Activated gamma-delta T cell treated with anti-CD3 and anti-CD28 coated beads, Interleukin-2, amount 50 U/mL, for 16 hours (primary cell): ENCODE results near the gene SKIC2.
"Not testable (repeated sequence)": the region's sequence is repeated elsewhere in the genome, so short reads cannot be mapped to it uniquely, and the experiment has no call there.

ENCODE experiments used
- DNase-seq: peaks from one replicate; pipeline ENCODE4 v3.0.0-alpha.2; 2020; ENCODE audit warnings: low read depth

The SKIC2 gene

GRCh38 chr6:31958741-31959739 lies at the start of gene SKIC2, which contains the start of gene NELFE:
Gene SKIC2 (plus strand): TSS chr6:31959175. CDS start chr6:31959193, 18 bp downstream.
Gene NELFE (minus strand): TSS chr6:31958971. CDS start chr6:31958446, 525 bp downstream.
- DNase-seq, result peak; percentile 96

- not testable (repeated sequence) for DNase-seq
These were observed 49.7 kb upstream of the SKIC2 start for GRCh38 chr6:31909298-31909697.

- no peak for DNase-seq
These were observed 47.0 kb upstream of the SKIC2 start for GRCh38 chr6:31911826-31912585.

DNA sequence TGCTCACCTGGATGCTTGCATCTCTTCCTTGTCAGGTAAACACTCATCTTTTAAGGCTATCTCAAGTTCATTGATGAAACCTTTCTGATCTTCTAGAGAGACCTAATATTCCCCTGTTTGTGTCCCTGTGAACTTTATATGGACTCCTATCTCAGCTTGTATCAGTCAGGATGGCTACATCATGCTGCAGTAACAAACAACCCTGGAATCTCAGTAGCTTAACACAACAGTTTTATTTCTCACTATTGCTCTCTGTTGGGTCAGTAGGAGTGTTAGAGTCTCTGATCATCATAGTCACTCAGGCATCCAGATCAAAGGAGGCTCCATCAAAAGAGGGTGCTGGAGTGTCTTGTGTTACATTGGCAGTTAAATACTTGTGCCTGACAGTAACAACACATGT lies 43.6 kb upstream of the SKIC2 start:
- DNase-seq, result no peak

DNA sequence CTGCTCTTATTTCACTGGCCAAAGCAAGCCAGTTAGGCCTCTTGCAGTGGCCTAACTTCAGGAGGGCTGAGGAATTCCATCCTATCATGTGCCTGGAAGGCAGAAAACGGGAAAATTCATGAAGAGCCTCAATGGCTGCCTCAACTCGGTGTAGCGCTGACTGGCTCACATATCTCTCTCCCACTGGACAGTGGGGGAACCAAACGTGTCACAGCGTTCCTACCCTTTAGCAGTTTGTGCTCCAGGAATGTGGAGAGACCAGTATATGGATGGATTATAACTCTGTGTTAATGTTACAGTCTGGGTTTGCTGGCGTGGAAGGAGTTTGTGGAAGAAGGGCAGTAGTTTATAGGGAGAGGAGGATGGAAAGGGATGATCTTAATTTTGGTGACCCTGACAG lies 43.2 kb upstream of the SKIC2 start:
- DNase-seq, result no peak

- DNase-seq, result no peak
These were observed 40.8 kb upstream of the SKIC2 start for GRCh38 chr6:31918069-31918720.

DNA sequence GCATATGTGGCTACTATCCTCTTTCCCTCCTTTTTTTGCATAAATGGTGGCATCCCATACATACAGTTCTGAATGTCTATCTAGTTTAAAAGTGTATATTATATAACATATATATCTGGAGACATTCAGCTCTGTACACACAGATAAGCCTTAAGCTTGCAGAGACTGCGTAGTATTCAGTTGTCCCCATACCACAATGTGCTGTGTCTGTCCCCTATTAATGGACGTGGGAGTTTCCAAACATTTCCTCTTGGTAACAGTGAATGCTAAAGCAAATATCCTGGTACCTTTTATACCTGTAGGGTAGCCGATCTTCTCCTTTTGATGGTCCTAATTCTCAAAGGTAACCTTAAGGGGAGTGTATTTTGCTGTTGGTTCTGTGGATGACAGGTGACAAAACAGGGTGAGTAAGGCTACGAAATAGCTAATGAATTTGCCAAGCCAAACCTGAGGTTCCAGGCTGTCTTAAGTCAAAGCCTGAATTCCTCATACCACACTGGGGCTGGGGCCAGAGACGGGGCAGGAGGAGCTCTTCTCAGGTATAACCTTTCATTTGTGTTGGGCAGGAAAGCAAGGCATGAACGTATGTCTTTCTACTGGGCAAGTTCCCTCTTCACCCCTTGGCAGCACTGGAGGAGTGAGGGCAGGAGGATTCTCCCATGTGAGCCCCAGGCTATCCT lies 39.2 kb upstream of the SKIC2 start:
- DNase-seq, result no peak

- DNase-seq, result no peak
These were observed 38.2 kb upstream of the SKIC2 start for GRCh38 chr6:31920811-31921210.

- DNase-seq, result no peak
These were observed 36.0 kb upstream of the SKIC2 start for GRCh38 chr6:31922942-31923341.

DNA sequence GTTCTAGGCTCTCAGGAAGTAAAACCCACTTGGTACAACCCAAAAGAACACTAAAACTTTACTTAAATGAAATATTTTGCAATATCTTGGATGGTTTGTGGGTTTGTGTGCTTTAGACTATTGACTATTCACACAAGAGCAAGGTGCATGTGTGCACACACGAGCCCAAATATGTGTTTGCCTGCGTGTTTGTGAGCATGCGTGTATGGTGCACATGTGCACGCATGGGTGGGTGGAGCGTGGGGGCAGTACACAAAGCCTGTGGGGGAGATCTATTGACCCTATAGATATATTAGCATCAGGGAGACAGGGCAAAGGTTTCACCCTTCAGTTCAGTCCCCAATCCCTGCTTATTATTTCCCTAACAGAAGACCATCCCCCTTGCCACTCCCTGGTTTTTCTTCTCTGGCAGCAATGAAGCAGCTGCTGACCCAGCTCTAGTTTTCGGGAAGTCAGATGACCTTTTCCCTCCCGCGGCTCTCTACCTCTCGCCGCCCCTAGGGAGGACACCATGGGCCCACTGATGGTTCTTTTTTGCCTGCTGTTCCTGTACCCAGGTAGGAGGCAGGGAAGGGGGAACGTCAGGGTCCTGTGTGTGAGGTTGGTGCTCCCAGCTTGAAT lies 31.6 kb upstream of the SKIC2 start, which contains the start of gene C2:
Gene C2, plus strand, starts transcription at position 476 of the 621 bp plus-strand sequence. Its CDS starts 36 bp downstream, at position 512.
- no peak for DNase-seq

GRCh38 chr6:31927863-31928671 lies 30.9 kb upstream of the SKIC2 start:
- DNase-seq, result no peak

DNA sequence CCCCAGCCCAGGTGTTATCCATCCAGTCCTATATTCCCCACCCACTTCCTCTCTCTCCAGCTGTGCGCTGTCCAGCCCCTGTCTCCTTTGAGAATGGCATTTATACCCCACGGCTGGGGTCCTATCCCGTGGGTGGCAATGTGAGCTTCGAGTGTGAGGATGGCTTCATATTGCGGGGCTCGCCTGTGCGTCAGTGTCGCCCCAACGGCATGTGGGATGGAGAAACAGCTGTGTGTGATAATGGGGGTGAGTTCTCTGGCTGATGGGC lies 30.4 kb upstream of the SKIC2 start:
- DNase-seq, result no peak

DNA sequence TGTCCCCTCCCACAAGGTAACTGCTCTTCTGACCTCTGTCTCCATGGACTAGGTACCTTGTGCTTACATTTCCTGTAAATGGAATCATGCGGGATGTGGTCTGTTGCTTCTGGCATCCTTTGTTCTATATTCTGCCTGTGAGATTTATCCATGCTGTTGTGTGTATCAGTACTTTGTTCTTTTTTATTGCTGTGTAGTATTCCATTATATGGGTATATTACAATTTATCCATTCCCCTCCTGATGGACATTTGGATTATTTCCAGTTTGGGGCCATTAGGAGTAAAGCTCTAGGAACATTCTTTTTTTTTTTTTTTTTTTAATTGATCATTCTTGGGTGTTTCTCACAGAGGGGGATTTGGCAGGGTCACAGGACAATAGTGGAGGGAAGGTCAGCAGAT lies 28.0 kb upstream of the SKIC2 start:
- no peak for DNase-seq

DNA sequence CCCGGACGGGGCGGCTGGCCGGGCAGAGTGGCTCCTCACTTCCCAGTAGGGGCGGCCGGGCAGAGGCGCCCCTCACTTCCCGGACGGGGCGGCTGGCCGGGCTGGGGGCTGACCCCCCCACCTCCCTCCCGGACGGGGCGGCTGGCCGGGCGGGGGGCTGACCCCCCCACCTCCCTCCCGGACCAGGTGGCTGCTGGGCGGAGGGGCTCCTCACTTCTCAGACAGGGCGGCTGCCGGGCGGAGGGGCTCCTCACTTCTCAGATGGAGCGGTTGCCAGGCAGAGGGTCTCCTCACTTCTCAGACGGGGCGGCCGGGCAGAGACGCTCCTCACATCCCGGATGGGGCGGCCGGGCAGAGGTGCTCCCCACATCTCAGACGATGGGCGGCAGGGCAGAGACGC lies 26.8 kb upstream of the SKIC2 start:
- DNase-seq, result not testable (repeated sequence)

DNA sequence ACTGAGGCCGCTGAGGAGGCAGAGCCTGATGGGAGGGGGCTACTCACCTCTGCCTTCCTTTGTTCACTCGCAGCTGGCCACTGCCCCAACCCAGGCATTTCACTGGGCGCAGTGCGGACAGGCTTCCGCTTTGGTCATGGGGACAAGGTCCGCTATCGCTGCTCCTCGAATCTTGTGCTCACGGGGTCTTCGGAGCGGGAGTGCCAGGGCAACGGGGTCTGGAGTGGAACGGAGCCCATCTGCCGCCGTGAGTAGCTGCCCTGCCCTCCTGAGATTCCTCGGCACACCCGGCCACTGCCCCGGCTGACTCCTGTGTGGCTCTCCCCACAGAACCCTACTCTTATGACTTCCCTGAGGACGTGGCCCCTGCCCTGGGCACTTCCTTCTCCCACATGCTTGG lies 25.4 kb upstream of the SKIC2 start:
- no peak for DNase-seq

DNA sequence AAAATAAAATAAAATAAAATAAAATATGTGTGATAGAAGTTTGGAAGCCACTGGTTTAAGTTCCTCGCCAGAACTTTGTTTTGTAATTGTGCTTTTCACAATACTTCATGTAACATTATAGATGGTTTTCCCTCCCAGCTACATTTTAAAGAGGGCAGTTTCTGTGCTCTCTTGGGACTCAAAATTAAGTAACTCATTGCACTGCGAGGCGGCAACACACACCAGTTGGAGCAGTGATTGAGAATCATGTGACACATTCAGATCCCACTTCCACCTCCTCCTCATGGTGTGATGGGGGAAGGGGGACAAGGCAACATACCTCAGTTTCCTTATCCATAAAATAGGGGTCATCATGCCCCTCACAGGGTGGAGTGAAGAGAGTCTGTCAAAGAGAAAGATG lies 24.0 kb upstream of the SKIC2 start:
- DNase-seq, result no peak

- DNase-seq, result no peak
These were observed 23.2 kb upstream of the SKIC2 start for GRCh38 chr6:31935823-31936222.

DNA sequence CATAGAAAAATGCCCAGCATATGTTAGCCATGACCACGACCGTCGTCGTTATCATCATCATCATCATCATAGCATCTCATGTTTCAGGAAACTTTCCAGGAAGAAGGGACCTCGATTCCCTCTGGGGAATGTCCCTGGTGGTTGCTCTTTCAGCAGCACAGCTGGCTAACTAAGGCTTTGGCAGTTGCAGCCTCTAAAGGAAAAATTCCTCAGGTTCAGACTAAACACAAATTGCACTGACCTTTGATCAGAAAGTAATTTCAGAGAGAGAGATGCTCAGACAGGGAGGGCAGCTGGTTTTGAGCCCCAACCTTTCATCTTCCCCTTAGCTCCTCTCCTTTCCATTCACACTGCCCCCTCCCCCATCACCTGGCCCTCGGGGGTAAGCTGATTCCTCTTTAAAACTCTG lies 18.7 kb upstream of the SKIC2 start:
- no peak for DNase-seq

DNA sequence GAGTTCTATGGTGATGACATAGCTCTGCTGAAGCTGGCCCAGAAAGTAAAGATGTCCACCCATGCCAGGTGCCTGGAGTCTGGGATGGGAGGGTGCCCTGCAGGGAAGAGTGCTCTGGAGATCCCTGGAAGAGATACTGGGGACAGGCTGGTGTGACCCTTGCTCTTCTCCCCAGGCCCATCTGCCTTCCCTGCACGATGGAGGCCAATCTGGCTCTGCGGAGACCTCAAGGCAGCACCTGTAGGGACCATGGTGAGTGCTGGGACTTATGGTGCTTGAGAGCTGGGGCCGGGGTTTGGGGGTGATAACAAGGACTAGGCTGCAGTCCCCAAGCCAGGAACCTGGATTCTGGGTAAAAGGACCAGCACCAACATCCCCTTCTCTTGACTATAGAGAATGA lies 15.2 kb upstream of the SKIC2 start:
- DNase-seq, result no peak

- no peak for DNase-seq
These were observed 13.8 kb upstream of the SKIC2 start for GRCh38 chr6:31945154-31945506.
